Measurements from ENCODE around the gene LMAN1L.

The LMAN1L gene

DNA sequence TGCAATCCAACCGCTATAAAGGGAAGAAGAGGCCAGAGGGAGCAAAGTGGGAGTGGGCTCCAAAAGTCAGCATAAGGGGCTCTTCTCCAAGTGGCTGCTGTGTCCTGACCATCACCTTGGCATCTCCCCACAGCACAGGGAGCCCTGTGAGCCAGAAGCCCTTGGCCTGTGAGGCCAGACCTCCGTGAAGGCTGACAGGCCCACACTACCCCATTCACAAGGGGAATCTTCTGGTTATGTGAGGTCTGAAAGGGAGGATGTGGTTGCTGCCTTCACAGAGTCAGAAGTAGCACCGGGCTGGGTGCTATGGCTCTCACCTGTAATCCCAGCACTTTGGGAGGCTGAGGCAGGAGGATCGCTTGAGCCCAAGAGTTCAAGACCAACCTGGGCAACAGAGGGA, 32.9 kb downstream of the LMAN1L start:
- TF ChIP-seq, protein P1, sequence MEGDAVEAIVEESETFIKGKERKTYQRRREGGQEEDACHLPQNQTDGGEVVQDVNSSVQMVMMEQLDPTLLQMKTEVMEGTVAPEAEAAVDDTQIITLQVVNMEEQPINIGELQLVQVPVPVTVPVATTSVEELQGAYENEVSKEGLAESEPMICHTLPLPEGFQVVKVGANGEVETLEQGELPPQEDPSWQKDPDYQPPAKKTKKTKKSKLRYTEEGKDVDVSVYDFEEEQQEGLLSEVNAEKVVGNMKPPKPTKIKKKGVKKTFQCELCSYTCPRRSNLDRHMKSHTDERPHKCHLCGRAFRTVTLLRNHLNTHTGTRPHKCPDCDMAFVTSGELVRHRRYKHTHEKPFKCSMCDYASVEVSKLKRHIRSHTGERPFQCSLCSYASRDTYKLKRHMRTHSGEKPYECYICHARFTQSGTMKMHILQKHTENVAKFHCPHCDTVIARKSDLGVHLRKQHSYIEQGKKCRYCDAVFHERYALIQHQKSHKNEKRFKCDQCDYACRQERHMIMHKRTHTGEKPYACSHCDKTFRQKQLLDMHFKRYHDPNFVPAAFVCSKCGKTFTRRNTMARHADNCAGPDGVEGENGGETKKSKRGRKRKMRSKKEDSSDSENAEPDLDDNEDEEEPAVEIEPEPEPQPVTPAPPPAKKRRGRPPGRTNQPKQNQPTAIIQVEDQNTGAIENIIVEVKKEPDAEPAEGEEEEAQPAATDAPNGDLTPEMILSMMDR (IDR thresholded peaks at IDR 0.05; ENCODE audit: extremely low read depth, missing control alignments) = no peak

GRCh38 chr15:74847432-74847831, 34.8 kb downstream of the LMAN1L start:
- DNase-seq (ENCODE audit: low spot score) = no peak
- TF ChIP-seq, protein P1 (IDR thresholded peaks at IDR 0.05; ENCODE audit: extremely low read depth, missing control alignments) = no peak

More for the DNA sequence above, 32.9 kb downstream of the LMAN1L start:
- peak; percentile 12 for DNase-seq (ENCODE audit: low spot score)

GRCh38 chr15:74850393-74850792, 37.8 kb downstream of the LMAN1L start:
- no peak for DNase-seq (ENCODE audit: low spot score)
- TF ChIP-seq, protein P1 (IDR thresholded peaks at IDR 0.05; ENCODE audit: extremely low read depth, missing control alignments) = no peak

DNA sequence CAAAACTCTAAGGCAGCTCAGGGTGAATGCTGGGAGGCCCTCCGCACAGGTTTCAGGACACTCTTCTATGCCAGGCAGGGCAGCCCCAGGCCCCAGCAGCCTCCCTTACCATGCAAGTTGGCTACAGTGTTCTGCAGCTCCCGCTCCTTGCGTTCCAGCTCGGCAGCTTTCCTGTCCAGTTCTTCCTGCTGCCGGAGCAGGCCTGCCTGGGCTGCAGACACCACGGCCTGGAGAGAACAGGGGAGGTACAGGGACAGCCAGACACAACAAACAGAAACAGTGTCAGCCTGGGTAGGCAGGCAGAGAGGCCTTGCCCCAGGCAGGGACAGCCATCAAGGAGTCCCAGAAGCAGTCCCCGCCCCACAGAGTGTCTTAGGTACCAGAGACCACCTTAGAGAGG, 39.3 kb downstream of the LMAN1L start:
- DNase-seq (ENCODE audit: low spot score) = no peak
- TF ChIP-seq, protein P1 (IDR thresholded peaks at IDR 0.05; ENCODE audit: extremely low read depth, missing control alignments) = no peak

- no peak for DNase-seq (ENCODE audit: low spot score)
- TF ChIP-seq, protein P1 (IDR thresholded peaks at IDR 0.05; ENCODE audit: extremely low read depth, missing control alignments) = no peak
Observed at GRCh38 chr15:74854453-74855022, 41.9 kb downstream of the LMAN1L start.

DNA sequence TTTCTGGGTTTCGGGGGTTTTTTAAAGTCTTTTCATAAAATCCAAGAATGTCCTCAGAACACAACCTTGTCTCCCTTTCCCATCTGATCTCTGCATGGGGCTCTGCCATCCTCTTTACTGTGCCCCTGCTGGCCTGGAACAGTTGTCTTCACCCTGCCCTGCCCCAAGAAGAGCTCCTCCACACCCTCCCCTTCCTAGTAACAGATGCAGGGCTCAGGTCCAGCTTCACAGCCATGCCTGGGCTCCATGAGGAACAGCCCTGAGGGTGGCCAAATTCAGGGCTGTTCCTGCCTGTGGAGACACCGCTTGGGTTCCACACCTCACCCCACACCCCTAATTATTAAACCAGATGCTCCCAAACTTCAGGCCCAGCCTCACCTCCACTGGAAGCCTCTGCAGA, 43.2 kb downstream of the LMAN1L start:
- DNase-seq (ENCODE audit: low spot score) = no peak
- TF ChIP-seq, protein P1 (IDR thresholded peaks at IDR 0.05; ENCODE audit: extremely low read depth, missing control alignments) = no peak

DNA sequence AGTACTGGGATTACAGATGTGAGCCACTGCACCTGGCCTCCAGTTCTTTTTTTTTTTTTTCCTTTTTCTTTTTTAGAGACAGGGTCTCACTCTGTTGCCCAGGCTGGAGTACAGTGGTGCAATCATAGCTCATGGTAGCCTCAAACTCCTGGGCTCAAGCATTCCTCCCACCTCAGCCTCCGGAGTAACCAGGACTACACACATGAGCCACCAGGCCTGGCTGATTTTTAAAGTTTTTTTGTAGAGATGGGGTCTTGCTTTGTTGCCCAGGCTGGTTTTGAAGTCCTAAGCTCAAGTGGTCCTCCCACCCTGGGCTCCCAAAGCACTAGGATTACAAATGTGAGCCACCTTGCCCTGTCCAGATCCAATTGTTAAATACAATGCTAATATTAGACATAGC, 43.9 kb downstream of the LMAN1L start:
- DNase-seq (ENCODE audit: low spot score) = no peak

More for the DNA sequence above, 43.9 kb downstream of the LMAN1L start:
- TF ChIP-seq, protein P1 (IDR thresholded peaks at IDR 0.05; ENCODE audit: extremely low read depth, missing control alignments) = no peak
